GM13977 (cell line): ENCODE data around the gene CNTN4.
"Not testable (repeated sequence)": the region's sequence is repeated elsewhere in the genome, so short reads cannot be mapped to it uniquely, and the experiment has no call there.

ENCODE experiments used
- DNase-seq: peaks from one replicate; pipeline ENCODE4 v3.0.0; 2012; ENCODE audit warnings: low spot score
- in situ Hi-C: fragments of 300-500 bp; cut with MboI; formaldehyde crosslinking; loops from one replicate; pipeline ENCODE4 v1.12.0; 2022; ENCODE audit warnings: low sequenced_read_pairs, low pct_unique_long_range_greater_than_20kb, mixed read lengths, inconsistent platforms; ENCODE audit not compliant: unreplicated experiment
- TF ChIP-seq, protein P1 (sequence below): IDR thresholded peaks from 2 replicates; pipeline ENCODE4 v1.5.1; 2012; ENCODE audit warnings: mild to moderate bottlenecking, control low read depth; ENCODE audit not compliant: insufficient read depth; ENCODE audit errors: extremely low read depth, missing control alignments

CNTN4 gene

DNA sequence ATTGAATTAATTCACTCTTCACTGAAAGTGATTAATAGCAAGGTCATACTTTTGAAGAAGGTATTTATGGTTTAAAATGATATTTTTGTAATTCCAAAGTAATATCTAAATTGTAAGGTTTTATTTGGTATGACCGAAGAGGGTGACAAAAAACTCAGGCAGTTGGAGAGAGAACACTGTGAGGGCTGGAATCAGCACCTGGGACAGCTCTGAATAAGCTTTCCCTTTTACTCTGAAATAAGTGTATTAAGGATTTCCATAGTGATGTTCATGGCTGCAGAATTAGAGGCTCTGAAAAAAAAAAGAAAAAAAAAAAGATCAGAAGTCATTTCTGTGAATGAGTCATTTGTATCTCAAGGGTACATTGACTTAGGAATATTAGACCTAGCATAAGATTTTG lies 712.1 kb downstream of the CNTN4 start:
- in situ Hi-C loops = no loop called here
- DNase-seq = no peak

DNA sequence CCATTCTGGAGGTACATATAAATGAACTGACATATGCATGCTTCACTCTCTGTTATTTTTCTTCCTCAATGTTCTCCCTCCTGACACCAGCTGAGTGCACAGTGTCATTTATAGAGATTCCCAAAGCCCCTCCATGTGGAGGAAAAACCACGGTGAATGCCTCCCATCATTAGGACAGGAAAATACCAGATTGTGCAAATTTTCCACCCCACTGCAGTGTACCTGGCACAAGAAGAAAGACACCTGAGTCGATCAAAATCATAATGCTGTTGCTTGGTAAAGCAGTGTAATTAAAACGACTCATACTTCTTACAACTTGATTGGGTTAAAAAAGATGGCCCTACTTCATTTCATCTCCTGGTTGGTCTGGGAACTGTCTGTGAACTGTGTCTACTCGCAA lies 720.9 kb downstream of the CNTN4 start:
- TF ChIP-seq, protein P1, sequence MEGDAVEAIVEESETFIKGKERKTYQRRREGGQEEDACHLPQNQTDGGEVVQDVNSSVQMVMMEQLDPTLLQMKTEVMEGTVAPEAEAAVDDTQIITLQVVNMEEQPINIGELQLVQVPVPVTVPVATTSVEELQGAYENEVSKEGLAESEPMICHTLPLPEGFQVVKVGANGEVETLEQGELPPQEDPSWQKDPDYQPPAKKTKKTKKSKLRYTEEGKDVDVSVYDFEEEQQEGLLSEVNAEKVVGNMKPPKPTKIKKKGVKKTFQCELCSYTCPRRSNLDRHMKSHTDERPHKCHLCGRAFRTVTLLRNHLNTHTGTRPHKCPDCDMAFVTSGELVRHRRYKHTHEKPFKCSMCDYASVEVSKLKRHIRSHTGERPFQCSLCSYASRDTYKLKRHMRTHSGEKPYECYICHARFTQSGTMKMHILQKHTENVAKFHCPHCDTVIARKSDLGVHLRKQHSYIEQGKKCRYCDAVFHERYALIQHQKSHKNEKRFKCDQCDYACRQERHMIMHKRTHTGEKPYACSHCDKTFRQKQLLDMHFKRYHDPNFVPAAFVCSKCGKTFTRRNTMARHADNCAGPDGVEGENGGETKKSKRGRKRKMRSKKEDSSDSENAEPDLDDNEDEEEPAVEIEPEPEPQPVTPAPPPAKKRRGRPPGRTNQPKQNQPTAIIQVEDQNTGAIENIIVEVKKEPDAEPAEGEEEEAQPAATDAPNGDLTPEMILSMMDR = no peak
- no peak for DNase-seq
- in situ Hi-C loops = no loop called here

More for the DNA sequence above, 712.1 kb downstream of the CNTN4 start:
- TF ChIP-seq, protein P1 = no peak

DNA sequence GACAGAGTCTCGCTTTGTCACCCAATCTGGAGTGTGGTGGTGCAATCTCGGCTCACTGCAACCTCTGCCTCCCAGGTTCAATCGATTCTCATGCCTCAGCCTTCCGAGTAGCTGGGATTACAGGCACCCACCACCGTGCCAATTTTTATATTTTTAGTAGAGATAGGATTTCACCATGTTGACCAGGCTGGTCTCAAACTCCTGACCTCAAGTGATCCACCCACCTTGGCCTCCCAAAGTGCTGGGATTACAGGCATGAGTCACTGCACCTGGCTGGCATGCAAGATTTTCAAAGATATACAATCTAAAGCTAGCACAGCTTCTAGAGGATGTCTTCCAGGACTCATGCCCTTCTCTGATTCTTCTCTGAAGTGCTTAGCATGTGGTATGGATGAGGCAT lies 722.3 kb downstream of the CNTN4 start:
- DNase-seq, in situ Hi-C loops: not testable (repeated sequence)

DNA sequence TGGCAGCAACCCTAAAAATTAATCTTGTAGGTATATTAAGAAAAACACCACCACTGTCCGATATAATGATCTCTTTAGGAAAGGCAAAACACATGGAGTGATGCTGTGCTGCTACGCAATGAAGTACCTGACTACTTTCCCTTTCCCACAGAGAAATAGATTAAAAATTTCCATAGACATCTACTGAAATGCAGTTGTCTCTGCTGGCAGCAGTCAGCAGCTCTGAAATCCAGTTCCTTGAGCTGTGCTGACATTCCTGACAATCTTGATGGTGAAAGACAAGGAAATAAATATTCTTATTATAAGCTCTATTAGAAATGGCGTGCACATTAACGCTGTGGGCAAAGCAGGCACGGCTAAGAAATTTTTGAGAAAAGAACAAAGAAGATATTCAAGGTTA lies 723.9 kb downstream of the CNTN4 start:
- no peak for DNase-seq
- in situ Hi-C loops = no loop called here
- TF ChIP-seq, protein P1 = no peak

DNA sequence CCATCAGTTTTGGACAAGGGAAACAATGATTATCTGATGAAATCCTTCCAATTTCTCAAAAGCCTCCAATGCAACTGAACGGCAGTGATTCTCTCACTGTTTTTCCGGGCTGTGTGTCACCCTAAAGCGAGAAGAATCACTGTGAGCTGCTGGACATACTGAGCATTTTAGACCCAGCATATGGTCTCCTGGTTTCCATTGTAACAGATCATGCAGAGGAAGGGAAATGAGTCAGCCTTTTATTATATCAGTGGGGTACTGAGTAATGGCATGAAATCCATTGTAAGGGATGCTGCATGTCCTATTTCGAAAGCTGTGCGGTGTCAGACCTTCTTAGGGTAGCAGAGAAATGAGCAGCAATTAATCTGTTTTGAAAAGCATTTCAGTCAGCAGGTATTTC lies 724.4 kb downstream of the CNTN4 start:
- no peak for DNase-seq
- in situ Hi-C loops = no loop called here
- TF ChIP-seq, protein P1 = no peak

DNA sequence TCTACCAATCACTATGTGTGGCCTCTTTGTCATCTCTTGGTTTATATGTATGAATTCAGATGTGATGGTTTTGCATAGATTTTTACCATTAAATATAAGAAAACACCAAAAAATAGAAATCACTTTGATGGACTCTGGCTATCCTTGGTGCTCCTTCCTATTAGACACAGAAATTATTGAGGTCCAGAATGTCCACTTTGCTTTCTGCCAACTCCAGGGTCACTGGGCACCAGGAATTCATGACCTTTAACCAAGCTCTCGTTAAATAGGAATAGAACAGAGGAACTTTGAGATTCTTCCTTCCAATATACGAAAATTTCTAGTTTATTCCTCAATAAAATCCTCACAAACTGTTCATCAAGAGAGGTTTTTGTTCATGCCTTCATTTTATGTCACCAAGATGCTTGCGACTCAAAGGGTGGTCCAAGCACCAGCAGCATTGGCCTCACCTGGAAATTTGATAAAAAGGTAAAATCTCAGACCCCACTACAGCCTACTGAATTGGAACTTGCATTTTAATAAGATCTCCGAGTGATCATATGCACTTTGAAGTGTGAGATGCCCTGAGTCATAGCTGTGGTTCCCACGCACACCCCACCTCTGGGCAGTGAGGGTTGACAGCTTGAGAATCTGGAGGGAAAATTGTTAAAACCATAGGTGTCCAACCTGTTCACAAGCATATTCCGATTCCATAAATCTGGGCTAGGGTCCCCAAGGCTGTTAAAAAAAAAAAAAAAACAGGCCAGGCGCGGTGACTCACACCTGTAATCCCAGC lies 725.0 kb downstream of the CNTN4 start:
- no peak for DNase-seq
- TF ChIP-seq, protein P1 = no peak
- in situ Hi-C loops = no loop called here

DNA sequence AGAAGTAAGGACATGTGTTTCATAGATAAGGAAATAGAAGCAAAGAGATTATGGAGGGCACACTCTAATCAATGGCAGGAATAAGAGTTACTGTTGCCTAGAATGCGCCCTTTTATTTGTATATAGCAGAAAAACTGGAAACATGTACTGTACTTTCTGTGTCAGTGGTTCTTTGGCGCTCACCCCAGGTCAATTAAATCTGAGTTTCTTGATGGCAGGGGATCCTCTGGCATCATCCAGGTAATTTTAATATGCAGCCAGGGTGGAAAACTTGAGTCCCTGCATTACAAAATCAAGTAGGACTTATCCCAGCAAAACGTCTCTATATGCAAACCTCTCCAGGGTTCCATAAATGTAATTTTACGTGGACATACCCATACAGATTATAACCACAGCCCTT lies 727.4 kb downstream of the CNTN4 start:
- in situ Hi-C loops = no loop called here
- DNase-seq = no peak
- TF ChIP-seq, protein P1 = no peak
